Coronary artery (tissue), 2 donors: ENCODE measurements around the gene ZBTB40.

ENCODE experiments used
- DNase-seq: peaks from one replicate; pipeline ENCODE4 v3.0.0-alpha.2; 2017; ENCODE audit warnings: low spot score
- H3K27ac ChIP-seq, 2 donors: fragments of 200-600 bp; sonication (generic); one replicate each; pipeline ENCODE4 v1.5.1; 2016 to 2019
- H3K4me3 ChIP-seq: fragments of 200-600 bp; sonication (generic); 2 replicates; pipeline ENCODE4 v1.5.1; 2016; ENCODE audit warnings: mild to moderate bottlenecking, moderate library complexity
- CTCF ChIP-seq: fragments of 200-600 bp; sonication (generic); IDR thresholded peaks from one replicate; pipeline ENCODE4 v1.5.1; 2019; ENCODE audit warnings: antibody characterized with exemption

ZBTB40 gene

DNA sequence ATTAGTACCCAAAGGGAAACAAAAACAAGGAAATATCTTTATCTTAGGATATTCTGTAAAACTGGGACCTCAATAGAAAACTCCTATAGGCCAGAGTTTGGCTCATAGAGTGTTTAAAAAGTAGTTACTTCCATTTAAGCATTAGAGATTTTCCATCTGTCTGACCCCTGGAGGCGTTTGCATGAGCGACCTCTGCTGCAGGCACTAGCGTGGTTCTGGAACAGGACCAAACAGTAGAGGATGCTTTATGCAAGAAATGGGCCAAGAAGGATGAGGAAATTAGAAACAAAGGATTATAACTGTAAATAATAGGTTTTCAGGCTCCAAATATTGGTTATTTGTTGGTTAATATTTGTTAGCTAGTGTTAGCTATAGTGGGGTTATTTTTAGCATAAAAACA, 5.7 kb downstream of the ZBTB40 start:
- no peak for DNase-seq

DNA sequence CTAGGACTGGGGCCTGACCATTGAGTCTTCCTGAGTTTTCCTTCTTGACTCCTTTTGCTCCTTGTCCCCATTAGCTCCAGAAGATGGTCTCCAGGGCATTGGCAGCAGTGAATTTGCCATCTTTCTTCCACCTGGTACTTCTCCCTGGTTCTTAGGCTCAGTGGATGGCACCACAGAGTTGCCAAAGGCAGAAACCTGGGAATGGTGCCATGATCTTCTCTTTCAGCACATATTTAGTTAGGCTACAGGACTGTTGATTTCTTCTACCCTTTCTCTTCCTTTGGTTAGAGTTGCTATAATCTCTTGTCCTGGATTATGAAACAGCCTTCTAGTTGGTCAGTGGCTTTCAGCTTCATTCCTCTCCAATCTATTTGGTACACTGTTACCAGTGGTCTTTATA, 6.2 kb downstream of the ZBTB40 start:
- Histone ChIP-seq H3K4me3 (no peak overlapping the region), H3K27ac (no peak overlapping the region)
- DNase-seq: no peak
- TF ChIP-seq CTCF: no peak

More for the DNA sequence above, 5.7 kb downstream of the ZBTB40 start:
- H3K27ac ChIP-seq: no peak overlapping the region
- H3K4me3 ChIP-seq: no peak overlapping the region
- no peak for TF ChIP-seq CTCF

DNA sequence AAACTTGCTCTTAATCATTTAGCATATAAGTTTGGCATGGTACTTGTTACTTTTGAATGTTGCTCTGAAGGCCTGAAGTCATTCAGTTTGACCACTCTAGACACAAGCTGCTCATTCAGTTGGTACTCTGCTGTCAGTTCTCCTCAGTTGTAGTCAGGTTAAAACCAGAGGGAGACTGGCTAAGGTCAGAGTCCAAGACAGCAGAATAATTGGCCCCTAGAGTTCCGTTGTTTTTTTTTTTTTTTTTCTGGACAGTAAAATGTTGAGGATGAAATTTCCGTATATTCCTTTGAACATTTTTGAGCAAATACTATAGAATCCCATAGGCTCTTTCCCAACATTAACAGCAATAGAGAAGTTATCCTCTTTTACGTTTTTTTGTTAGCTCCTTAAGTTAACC, 9.4 kb downstream of the ZBTB40 start:
- H3K27ac ChIP-seq: no peak overlapping the region
- TF ChIP-seq CTCF: no peak
- DNase-seq: no peak
- no peak overlapping the region for H3K4me3 ChIP-seq

DNA sequence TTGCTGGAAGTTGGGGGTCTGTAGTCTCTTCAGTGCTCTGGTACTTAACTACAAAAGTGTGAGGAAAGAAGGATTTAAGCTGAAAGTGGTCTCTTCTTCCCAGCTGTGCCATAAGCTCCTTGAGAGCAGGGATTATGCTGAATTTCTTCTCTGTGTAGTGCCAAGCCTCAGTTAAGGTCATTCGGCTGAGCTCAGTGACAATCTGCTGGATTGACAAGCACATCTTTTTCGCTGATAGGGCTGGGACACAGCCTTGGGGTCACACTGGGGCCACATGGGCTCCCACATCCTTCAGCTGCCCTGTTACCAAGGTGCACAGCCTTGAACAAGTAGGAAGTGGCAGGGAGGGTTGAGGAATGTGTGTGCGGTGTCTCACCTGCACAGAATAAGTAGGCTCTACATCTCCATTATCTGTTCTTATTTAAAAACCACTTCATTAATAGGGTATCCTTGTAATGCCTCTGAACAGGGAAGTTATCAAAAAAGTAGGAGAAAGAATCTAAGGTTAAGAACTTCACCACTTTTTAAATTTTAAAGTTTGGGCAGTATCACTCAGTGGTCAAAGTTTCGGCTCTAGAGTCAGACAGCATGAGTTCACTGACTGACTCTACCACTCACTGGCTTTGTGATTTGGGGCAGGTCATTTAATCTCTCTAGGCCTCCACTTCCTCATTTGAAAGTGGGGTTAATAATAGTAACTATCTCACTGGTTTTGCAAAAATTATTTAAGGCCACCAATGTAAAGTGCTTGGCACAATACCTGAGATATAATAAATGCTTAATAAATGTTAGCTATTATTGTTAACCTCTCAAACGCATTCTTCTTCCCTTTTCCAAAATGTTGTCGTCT, 10.3 kb downstream of the ZBTB40 start:
- no peak overlapping the region for H3K27ac ChIP-seq
- H3K4me3 ChIP-seq: no peak overlapping the region
- TF ChIP-seq CTCF: no peak
- DNase-seq: no peak

GRCh38 chr1:22462928-22463327, 11.3 kb downstream of the ZBTB40 start:
- DNase-seq: no peak
- TF ChIP-seq CTCF: no peak
- no peak overlapping the region for H3K4me3 ChIP-seq
- no peak overlapping the region for H3K27ac ChIP-seq

GRCh38 chr1:22465015-22465565, 13.4 kb downstream of the ZBTB40 start:
- H3K4me3 ChIP-seq: no peak overlapping the region
- DNase-seq: no peak
- no peak overlapping the region for H3K27ac ChIP-seq
- no peak for TF ChIP-seq CTCF

- DNase-seq: no peak
- no peak overlapping the region for H3K4me3 ChIP-seq
- no peak overlapping the region for H3K27ac ChIP-seq
- no peak for TF ChIP-seq CTCF
These were observed 14.0 kb downstream of the ZBTB40 start for GRCh38 chr1:22465671-22466070.
